ENCODE results near the gene RPS15A. TPM values are rescaled to one million over a fixed set of nuclear protein-coding genes. Genes with fewer than 3 reads are reported as not detected.

The RPS15A gene
- total and polyA plus RNA-seq, 9 donors = 2,591 to 11,026 (median 3,225) TPM

DNA sequence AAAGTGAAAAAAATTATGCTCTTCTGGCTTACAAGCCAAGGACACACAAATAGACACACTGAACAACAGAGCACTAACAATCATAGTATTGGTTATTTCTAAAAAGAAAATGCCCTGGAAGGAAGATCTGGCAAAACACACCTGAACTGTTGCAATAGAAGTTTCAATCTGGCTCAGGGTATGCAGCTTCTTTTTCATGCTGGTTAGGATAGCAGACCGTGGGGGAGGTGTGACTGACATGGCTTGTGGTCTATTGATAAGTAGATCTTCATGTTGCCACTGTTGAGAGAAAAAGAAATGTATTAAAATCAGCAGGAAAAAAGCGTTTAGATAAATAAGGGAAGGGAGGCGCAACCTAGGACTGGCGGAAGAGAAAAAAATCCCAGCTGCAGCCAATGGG is 37.8 kb upstream of the RPS15A start:
- no peaks in the 10 kb centered on the region for H3K9me3 ChIP-seq
- no peaks in the 10 kb centered on the region for H3K4me1 ChIP-seq (ENCODE audit: insufficient read depth)
- H3K4me3 ChIP-seq = no peak overlapping the region
- no peaks in the 10 kb centered on the region for H3K27me3 ChIP-seq
- TF ChIP-seq CTCF (IDR thresholded peaks at IDR 0.05) = no peak
- no peak for TF ChIP-seq POLR2A (IDR thresholded peaks at IDR 0.05)
- no peak for TF ChIP-seq EP300 (IDR thresholded peaks at IDR 0.05)
- WGBS, 3 donors = 89 to 92% (median 90%) methylated on average over 4 of the region's 4 CpGs
- H3K27ac ChIP-seq = no peak overlapping the region
- intact Hi-C loops (cut with DNase I) = no loop called here
- no peaks in the 10 kb centered on the region for H3K36me3 ChIP-seq
- DNase-seq = no peak

DNA sequence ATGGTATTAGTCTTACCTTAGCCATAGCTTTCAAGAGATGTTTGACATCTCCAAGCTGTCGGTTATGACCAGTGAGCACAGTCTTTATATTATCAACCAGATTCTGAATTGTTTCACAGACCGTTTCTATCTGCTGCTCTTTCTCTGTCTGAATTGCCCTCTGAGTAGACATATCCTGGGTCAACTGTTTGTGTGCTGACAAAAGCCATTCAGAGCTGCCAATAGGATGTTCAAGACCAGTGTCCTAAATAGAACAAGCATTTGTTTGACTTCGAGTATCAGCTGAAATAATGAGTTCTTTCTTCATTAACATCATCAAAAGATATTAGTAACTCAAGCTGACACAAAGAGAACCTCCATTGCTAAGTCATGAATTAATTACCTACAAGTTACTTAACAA is 26.2 kb upstream of the RPS15A start:
- intact Hi-C loops (cut with DNase I) = no loop called here
- Histone ChIP-seq H3K27ac (no peak overlapping the region), H3K4me3 (no peak overlapping the region), H3K36me3 (no peaks in the 10 kb centered on the region), H3K27me3 (no peaks in the 10 kb centered on the region), H3K9me3 (no peaks in the 10 kb centered on the region), H3K4me1 (ENCODE audit: insufficient read depth) (no peaks in the 10 kb centered on the region)
- 80 to 83% (median 82%) methylated on average over 3 of the region's 3 CpGs for WGBS, 3 donors
- TF ChIP-seq POLR2A (IDR thresholded peaks at IDR 0.05) (no peak), EP300 (IDR thresholded peaks at IDR 0.05) (no peak), CTCF (IDR thresholded peaks at IDR 0.05) (no peak)
- no peak for DNase-seq

- 87 to 93% (median 88%) methylated on average over 3 of the region's 3 CpGs for WGBS, 3 donors
- H3K36me3 ChIP-seq = no peaks in the 10 kb centered on the region
Observed at GRCh38 chr16:18811925-18812324, 21.8 kb upstream of the RPS15A start.

DNA sequence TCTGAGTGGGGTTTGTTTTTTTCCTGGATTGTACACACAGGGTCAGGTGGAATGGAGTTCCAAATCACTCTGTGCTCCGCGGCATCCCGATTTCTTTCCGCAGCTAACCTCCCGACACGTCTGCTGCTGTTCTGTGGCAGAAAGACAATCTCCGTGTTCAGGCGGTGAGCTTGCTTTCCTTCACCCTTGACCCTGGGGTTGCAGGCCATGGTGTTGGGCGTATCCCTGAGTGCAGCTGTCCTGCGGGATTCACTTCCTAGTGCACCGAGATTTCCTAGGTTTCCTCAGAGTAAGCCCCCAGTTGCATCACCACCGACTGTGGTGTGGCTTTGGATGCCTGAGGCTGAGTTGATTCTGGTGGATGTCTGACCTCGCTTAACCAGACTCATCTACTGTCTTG is 19.0 kb upstream of the RPS15A start:
- 91 to 93% (median 92%) methylated on average over 13 of the region's 13 CpGs for WGBS, 3 donors
- TF ChIP-seq CTCF (IDR thresholded peaks at IDR 0.05) = no peak
- TF ChIP-seq POLR2A (IDR thresholded peaks at IDR 0.05) = no peak
- no peak for TF ChIP-seq EP300 (IDR thresholded peaks at IDR 0.05)
- no peak for DNase-seq
- H3K4me3 ChIP-seq = no peak overlapping the region
- no peaks in the 10 kb centered on the region for H3K36me3 ChIP-seq
- H3K27ac ChIP-seq = no peak overlapping the region
- no peaks in the 10 kb centered on the region for H3K27me3 ChIP-seq
- intact Hi-C loops (cut with DNase I) = loop anchor here in 2 of 4 donors (10.0 kb wide), 2 partner anchors 116 to 306 kb away; partner anchors contain the start of genes ITPRIPL2 (in 1 of the 2) and SMG1 (in 1 of the 2)
- H3K4me1 ChIP-seq (ENCODE audit: insufficient read depth) = no peaks in the 10 kb centered on the region
- H3K9me3 ChIP-seq = no peaks in the 10 kb centered on the region

More at GRCh38 chr16:18811925-18812324, 21.8 kb upstream of the RPS15A start:
- no peak overlapping the region for H3K27ac ChIP-seq
- no peaks in the 10 kb centered on the region for H3K9me3 ChIP-seq
- H3K4me3 ChIP-seq = no peak overlapping the region
- TF ChIP-seq CTCF (IDR thresholded peaks at IDR 0.05) = no peak
- TF ChIP-seq EP300 (IDR thresholded peaks at IDR 0.05) = no peak
- TF ChIP-seq POLR2A (IDR thresholded peaks at IDR 0.05) = no peak
- H3K4me1 ChIP-seq (ENCODE audit: insufficient read depth) = no peaks in the 10 kb centered on the region
- no peak for DNase-seq
- intact Hi-C loops (cut with DNase I) = no loop called here
- no peaks in the 10 kb centered on the region for H3K27me3 ChIP-seq
